ENCODE measurements around the gene TBC1D9B.

The TBC1D9B gene

DNA sequence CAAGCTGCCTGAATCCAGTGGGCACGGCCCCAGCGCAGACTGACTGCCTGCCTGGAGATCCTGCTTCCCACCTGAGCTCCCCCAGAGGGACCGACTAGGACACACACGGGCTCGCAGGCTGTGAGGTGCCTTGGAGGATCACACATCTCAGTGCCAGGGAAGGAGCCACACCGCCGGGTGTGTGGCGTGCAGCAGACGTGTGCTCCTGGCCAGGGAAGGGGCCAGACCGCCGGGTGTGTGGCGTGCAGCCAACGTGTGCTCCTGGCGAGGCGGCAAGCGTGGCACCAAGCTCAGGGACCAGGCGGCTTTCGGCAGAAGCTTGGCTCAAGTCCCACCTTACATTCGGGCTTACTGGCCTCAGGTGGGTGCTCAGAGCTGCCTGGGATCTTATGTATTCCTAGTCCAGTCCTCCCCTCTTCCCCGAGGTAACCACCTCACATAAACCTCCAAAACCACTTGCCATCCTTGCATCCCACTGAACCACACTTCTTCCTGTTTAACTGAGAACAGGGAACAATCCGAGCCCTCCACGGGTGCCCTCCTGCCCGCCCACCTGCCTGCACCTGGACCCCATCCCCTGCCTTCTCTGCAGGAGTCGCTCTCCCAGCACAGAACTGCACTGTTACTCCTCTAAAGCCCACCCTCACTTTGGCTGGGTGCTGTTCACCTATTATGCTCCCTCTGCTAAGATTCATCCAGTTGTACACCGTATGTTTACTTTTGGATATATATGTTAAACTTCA, 26.7 kb downstream of the TBC1D9B start:
- no peak overlapping the region for H3K4me3 ChIP-seq (ENCODE audit: low read depth, low read length)
- TF ChIP-seq, protein P1, sequence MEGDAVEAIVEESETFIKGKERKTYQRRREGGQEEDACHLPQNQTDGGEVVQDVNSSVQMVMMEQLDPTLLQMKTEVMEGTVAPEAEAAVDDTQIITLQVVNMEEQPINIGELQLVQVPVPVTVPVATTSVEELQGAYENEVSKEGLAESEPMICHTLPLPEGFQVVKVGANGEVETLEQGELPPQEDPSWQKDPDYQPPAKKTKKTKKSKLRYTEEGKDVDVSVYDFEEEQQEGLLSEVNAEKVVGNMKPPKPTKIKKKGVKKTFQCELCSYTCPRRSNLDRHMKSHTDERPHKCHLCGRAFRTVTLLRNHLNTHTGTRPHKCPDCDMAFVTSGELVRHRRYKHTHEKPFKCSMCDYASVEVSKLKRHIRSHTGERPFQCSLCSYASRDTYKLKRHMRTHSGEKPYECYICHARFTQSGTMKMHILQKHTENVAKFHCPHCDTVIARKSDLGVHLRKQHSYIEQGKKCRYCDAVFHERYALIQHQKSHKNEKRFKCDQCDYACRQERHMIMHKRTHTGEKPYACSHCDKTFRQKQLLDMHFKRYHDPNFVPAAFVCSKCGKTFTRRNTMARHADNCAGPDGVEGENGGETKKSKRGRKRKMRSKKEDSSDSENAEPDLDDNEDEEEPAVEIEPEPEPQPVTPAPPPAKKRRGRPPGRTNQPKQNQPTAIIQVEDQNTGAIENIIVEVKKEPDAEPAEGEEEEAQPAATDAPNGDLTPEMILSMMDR (IDR thresholded peaks at IDR 0.05; ENCODE audit: low read depth, low read length, missing control alignments): no peak
- no peak for DNase-seq (ENCODE audit: low read depth)

DNA sequence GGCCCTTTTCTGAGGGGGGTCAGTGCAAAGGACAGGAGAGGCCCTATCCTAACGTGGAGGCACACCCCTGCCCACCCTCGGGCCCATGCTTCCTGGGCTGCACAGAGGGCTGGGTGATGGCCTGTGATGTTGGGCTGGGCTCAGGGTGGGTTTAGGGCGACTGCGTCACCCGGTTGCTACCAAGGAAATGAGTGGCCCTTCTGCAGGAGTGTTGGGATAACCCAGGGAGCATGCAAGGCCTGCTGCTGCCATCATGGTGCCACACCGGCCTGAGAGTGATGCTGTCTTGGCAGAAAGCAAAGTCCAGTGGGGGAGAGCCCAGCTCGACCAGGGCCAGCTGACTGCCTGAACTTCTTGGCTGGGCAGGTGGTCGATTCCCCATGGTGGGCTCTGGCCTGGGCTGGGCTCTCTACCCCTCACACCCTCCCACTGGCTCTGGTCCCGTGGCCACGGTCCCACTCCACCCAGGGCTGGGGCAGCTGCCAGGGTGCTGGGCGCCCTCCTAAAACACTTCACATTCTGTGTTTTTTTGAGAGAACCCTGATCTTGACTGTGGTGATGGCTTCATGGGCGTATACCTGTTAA, 27.5 kb downstream of the TBC1D9B start:
- H3K4me3 ChIP-seq (ENCODE audit: low read depth, low read length): no peak overlapping the region
- DNase-seq (ENCODE audit: low read depth): no peak
- TF ChIP-seq, protein P1 (IDR thresholded peaks at IDR 0.05; ENCODE audit: low read depth, low read length, missing control alignments): no peak

DNA sequence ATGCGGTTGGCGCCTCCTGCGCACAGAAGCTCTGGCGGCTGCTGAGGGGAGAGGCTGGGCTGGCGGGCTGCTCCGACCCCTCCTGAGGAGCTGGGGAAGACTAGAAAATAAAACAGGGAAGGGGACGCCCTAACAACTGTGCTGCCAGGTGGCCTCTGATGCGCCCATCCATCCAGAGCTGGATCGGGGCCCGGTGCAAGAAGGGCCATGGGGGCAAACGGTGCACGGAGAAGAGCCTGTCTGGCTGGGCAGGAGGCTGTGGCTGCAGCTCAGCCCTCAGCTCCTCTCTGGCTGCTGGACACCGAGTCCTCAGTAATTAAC, 28.0 kb downstream of the TBC1D9B start:
- H3K4me3 ChIP-seq (ENCODE audit: low read depth, low read length): no peak overlapping the region
- TF ChIP-seq, protein P1 (IDR thresholded peaks at IDR 0.05; ENCODE audit: low read depth, low read length, missing control alignments): no peak
- no peak for DNase-seq (ENCODE audit: low read depth)

DNA sequence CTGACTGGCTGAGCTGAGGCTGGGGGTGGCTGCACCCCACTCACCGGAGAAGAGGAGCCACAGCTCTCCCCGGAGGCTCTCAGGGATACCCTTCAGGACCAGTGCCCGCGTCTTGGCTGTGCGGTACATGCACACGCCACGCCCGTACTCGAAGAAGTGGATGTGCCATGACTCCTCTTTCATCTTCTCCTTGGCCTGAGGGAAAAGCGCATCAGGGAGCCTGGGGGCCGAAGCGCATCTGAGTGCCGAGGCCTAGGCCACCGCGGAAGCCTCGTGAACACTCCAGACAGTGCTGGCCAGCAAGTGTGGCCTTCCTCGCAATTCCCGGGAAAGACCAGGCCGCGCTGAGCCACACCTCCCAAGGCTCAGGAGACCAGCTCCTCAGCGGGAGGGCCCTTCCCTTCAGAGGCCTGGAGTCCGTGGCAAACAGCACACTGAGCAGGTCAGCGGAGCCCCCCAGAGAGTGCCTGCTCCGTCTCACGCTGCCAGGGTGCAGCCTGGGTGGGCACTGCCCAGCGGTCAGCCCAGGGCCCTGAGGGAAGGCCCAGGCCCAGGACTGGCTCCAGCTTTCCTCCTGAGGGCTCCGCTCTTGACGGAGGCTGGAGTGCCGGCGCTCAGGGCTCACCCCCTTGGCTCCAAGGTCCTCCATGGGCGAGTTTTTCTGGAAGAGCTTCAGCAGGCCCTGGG, 28.6 kb downstream of the TBC1D9B start:
- H3K4me3 ChIP-seq (ENCODE audit: low read depth, low read length): no peak overlapping the region
- TF ChIP-seq, protein P1 (IDR thresholded peaks at IDR 0.05; ENCODE audit: low read depth, low read length, missing control alignments): no peak
- DNase-seq (ENCODE audit: low read depth): no peak

DNA sequence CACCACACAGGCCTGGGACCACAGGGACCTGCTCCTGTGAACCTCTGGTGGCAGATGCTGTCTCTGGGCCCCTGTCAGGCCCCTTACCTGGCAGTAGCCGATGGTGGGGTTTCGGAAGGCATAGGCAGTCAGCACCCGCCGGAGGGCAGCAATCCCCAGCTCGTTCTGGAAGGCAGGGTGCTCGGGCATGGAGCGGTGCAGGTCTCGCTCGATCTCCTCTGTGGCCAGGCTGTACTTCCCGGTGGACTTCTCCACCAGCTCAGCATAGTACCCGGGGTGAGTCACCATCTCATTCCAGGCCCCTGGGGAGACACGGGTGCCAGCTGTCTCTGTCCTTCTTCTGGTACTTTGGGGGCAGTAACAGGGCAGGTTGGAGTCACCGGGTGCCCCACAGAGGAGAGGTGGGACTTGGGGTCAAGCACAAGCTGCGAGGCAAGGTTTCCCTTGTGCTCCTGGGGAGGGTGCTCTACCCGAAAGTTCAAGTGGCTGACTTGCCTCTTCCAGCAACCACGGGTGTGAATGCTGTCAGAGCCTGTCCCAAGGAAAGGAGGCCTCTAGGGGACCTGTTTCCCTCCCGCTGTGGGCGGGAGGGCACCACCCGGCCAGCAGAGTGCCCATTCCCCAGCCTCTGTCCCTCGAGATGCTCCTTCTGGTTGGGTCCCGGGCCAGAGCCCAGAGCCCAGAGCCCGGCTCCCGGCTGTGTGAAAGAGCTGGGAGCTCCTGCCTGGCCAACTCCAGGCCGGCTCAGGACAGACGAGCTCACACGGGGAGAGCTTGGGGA, 29.3 kb downstream of the TBC1D9B start:
- no peak for DNase-seq (ENCODE audit: low read depth)
- TF ChIP-seq, protein P1 (IDR thresholded peaks at IDR 0.05; ENCODE audit: low read depth, low read length, missing control alignments): no peak
- H3K4me3 ChIP-seq (ENCODE audit: low read depth, low read length): no peak overlapping the region

DNA sequence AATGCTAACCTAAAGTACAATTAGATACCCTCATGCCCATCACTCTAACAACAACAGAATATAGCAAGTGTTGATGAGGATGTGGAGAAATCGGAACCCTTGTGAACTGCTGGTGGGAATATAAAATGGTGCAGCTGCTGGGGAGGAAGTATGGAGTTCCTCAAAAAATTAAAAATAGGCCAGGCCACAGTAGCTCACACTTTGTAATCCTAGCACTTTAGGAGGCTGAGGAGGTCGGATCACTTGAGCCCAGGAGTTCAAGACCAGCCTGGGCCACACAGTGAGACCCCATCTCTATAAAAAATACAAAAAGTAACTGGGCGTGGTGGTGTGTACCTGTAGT, 31.1 kb downstream of the TBC1D9B start:
- TF ChIP-seq, protein P1 (IDR thresholded peaks at IDR 0.05; ENCODE audit: low read depth, low read length, missing control alignments): no peak
- H3K4me3 ChIP-seq (ENCODE audit: low read depth, low read length): no peak overlapping the region
- DNase-seq (ENCODE audit: low read depth): no peak

All from GM12864 (cell line).